Suprapubic skin (tissue), 4 donors: ENCODE measurements around the gene METTL4.

Experiments used
- CTCF ChIP-seq, 2 donors: fragments of 200-600 bp in 1 of 2; fragments of 450-650 bp in 1 of 2; sonication (generic) in 1 of 2; IDR thresholded peaks; one replicate each; pipeline ENCODE4 v1.5.1; 2016 to 2019; ENCODE audit warnings: antibody characterized with exemption in 2 of 2, mild to moderate bottlenecking in 1 of 2, moderate library complexity in 1 of 2
- EP300 ChIP-seq: sonication (generic); formaldehyde crosslinking; IDR thresholded peaks from one replicate; pipeline ENCODE4 v1.6.1; 2017; ENCODE audit warnings: antibody characterized with exemption
- POLR2A ChIP-seq, 2 donors: fragments of 450-650 bp; IDR thresholded peaks; one replicate each; pipeline ENCODE4 v1.6.1; 2017; ENCODE audit warnings: antibody characterized with exemption in 2 of 2, mild to moderate bottlenecking in 2 of 2, moderate library complexity in 2 of 2
- POLR2AphosphoS5 ChIP-seq, 3 donors: sonication (generic); formaldehyde crosslinking; IDR thresholded peaks; one replicate each; pipeline ENCODE4 v1.6.1; 2017; ENCODE audit warnings: antibody characterized with exemption in 3 of 3

GRCh38 chr18:2572171-2572569 is 865 bp upstream of the METTL4 start:
- TF ChIP-seq POLR2A (IDR thresholded peaks at IDR 0.05) (no peak), CTCF (IDR thresholded peaks at IDR 0.05) (no peak), EP300 (no peak), POLR2AphosphoS5 (IDR thresholded peaks at IDR 0.05) (no peak)
